ENCODE data around the gene BRAF. TPM values are rescaled to one million over a fixed set of nuclear protein-coding genes. Genes with fewer than 3 reads are reported as not detected.
A peak's percentile ranks its signal among the peaks of the same experiment; 100 is the strongest.
"Not testable (repeated sequence)": the region's sequence is repeated elsewhere in the genome, so short reads cannot be mapped to it uniquely, and the experiment has no call there.

Gene BRAF
- total RNA-seq, result 10 to 100 TPM; 27.6 to 35.1 TPM

- ATAC-seq (replicated peaks), result peak; percentile 72
- H3K36me3 Mint-ChIP-seq (ENCODE audit: low read depth), result peaks cover 5% of the 10 kb centered on the region
- H3K4me1 Mint-ChIP-seq, result peaks cover 7% of the 10 kb centered on the region
- peak within 1 kb of the TSS; percentile 92 for H3K27ac Mint-ChIP-seq
- H3K9me3 Mint-ChIP-seq, result no peaks in the 10 kb centered on the region
- no peak within 1 kb of the TSS for H3K4me3 Mint-ChIP-seq
- no peaks in the 10 kb centered on the region for H3K27me3 Mint-ChIP-seq
These were observed at the start of gene BRAF for GRCh38 chr7:140924821-140925421. Gene BRAF (minus strand): TSS chr7:140924929. CDS start chr7:140924703, 226 bp downstream.

- H3K4me1 Mint-ChIP-seq, result no peaks in the 10 kb centered on the region
- no peaks in the 10 kb centered on the region for H3K27me3 Mint-ChIP-seq
- ATAC-seq (replicated peaks), result no peak
- H3K36me3 Mint-ChIP-seq (ENCODE audit: low read depth), result no peaks in the 10 kb centered on the region
- H3K9me3 Mint-ChIP-seq, result no peaks in the 10 kb centered on the region
- no peak overlapping the region for H3K4me3 Mint-ChIP-seq
- no peak overlapping the region for H3K27ac Mint-ChIP-seq
These were observed 48.4 kb upstream of the BRAF start for GRCh38 chr7:140972876-140973829.

DNA sequence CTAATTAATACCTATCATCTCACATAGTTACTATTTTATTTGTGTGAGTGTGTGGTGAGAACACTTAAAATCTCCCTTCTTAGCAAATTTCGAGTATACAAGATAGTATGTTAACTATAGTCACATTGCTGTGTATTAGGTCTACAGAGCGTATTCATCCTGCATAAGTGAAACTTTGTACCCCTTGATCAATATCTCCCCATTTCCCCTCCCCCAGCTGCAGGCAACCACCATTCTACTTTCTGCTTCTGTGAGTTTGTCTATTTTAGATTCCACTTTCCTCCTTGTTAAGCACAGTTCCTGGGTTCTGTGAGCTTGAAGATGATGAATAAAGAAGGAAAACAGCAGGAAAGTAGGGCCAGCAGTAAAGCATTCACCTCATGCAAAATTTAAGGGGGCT lies 47.6 kb upstream of the BRAF start:
- H3K27ac Mint-ChIP-seq, result no peak overlapping the region
- no peaks in the 10 kb centered on the region for H3K27me3 Mint-ChIP-seq
- no peaks in the 10 kb centered on the region for H3K36me3 Mint-ChIP-seq (ENCODE audit: low read depth)
- no peaks in the 10 kb centered on the region for H3K9me3 Mint-ChIP-seq
- H3K4me1 Mint-ChIP-seq, result no peaks in the 10 kb centered on the region
- H3K4me3 Mint-ChIP-seq, result no peak overlapping the region
- ATAC-seq (replicated peaks), result no peak

DNA sequence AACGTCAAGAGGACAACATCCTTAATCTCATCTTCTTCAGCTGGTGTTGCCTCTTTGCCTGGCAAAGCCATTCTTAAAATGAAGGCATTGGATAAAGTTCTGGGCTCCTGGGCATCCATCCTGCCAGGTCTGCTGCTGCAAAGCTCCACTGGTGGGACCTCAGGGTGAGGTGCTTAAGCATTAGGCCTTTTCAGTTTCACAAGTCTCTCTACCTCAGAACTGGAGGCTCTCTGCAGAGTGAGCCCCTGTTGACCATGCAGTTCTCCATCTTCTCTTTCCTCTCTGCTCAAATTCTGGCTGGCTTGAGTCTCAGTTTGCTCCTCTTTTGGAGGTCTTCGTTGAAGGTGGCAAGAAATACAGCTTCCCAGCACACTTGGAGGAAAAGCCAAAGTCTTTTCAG lies 42.7 kb upstream of the BRAF start:
- Mint-ChIP-seq H3K36me3 (ENCODE audit: low read depth) (no peaks in the 10 kb centered on the region), H3K9me3 (no peaks in the 10 kb centered on the region), H3K27me3 (no peaks in the 10 kb centered on the region), H3K27ac (no peak overlapping the region), H3K4me3 (no peak overlapping the region), H3K4me1 (no peaks in the 10 kb centered on the region)
- ATAC-seq (replicated peaks), result no peak

- ATAC-seq (replicated peaks), result no peak
- H3K36me3 Mint-ChIP-seq (ENCODE audit: low read depth), result no peaks in the 10 kb centered on the region
- H3K4me3 Mint-ChIP-seq, result no peak overlapping the region
- H3K4me1 Mint-ChIP-seq, result no peaks in the 10 kb centered on the region
- no peak overlapping the region for H3K27ac Mint-ChIP-seq
- H3K9me3 Mint-ChIP-seq, result no peaks in the 10 kb centered on the region
- no peaks in the 10 kb centered on the region for H3K27me3 Mint-ChIP-seq
These were observed 42.0 kb upstream of the BRAF start for GRCh38 chr7:140966561-140967233.

GRCh38 chr7:140961117-140961516 lies 36.4 kb upstream of the BRAF start:
- Mint-ChIP-seq H3K27ac (no peak overlapping the region), H3K4me1 (no peaks in the 10 kb centered on the region), H3K36me3 (ENCODE audit: low read depth) (no peaks in the 10 kb centered on the region), H3K9me3 (no peaks in the 10 kb centered on the region), H3K4me3 (no peak overlapping the region), H3K27me3 (no peaks in the 10 kb centered on the region)
- ATAC-seq (replicated peaks), result no peak

DNA sequence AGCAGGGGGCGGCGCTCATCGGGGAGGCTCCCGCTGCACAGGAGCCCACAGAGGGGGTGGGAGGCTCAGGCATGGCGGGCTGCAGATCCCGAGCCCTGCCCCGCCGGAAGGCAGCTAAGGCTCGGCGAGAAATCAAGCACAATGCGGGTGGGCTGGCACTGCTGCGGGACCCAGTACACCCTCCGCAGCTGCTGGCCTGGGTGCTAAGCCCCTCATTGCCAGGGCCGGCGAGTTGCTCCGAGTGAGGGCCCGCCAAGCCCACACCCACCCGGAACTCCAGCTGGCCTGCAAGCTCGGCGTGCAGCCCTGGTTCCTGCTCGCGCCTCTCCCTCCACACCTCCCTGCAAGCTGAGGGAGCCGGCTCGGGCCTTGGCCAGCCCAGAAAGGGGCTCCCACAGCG lies 32.3 kb upstream of the BRAF start:
- H3K9me3 Mint-ChIP-seq; H3K27ac Mint-ChIP-seq; H3K27me3 Mint-ChIP-seq; ATAC-seq (replicated peaks); H3K36me3 Mint-ChIP-seq (ENCODE audit: low read depth); H3K4me1 Mint-ChIP-seq; H3K4me3 Mint-ChIP-seq: not testable (repeated sequence)

DNA sequence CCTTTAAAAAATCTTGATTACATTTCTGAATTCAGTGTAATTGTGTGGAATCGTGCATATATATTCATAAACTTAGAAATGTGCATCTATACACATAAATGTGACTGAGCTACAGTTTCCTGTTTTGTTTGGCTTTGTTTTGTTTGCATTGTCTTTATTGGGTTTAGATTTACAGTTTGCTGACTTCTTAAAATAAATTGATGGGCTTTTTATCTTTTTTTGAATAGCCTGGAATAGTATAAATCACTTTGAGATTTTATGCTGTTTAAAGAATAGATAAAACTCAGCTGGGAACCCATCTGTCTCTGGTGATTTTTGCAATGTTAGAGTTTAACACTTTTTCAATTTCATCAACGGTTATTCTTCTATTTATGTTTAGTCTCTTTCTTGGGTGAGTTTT lies 21.2 kb upstream of the BRAF start:
- H3K4me3 Mint-ChIP-seq, result no peak overlapping the region
- no peaks in the 10 kb centered on the region for H3K4me1 Mint-ChIP-seq
- no peak overlapping the region for H3K27ac Mint-ChIP-seq
- H3K36me3 Mint-ChIP-seq (ENCODE audit: low read depth), result no peaks in the 10 kb centered on the region
- no peaks in the 10 kb centered on the region for H3K9me3 Mint-ChIP-seq
- H3K27me3 Mint-ChIP-seq, result peaks cover 4% of the 10 kb centered on the region
- no peak for ATAC-seq (replicated peaks)

- H3K4me1 Mint-ChIP-seq; ATAC-seq (replicated peaks); H3K9me3 Mint-ChIP-seq; H3K36me3 Mint-ChIP-seq (ENCODE audit: low read depth); H3K27me3 Mint-ChIP-seq; H3K4me3 Mint-ChIP-seq; H3K27ac Mint-ChIP-seq: not testable (repeated sequence)
These were observed 17.5 kb upstream of the BRAF start for GRCh38 chr7:140942242-140942641.

DNA sequence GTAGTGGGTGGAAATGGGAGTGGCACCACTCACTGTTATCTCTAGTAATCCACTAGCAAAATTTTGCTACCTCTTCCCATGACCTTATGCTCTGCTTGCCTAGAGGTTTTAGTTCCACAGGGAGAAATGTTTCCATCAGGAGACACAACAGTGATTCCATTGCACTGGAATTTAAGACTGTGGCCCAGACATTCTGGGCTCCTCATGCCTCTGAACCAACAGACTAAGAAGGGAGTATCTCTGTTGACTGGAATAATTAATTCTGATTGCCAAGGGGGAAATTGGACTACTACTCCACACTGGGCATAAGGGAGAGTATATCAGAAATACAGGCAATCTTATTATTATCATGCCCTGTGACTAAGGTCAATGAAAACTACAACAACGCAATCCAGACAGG lies 16.2 kb upstream of the BRAF start:
- ATAC-seq (replicated peaks), result no peak
- H3K36me3 Mint-ChIP-seq (ENCODE audit: low read depth), result no peaks in the 10 kb centered on the region
- no peak overlapping the region for H3K4me3 Mint-ChIP-seq
- no peak overlapping the region for H3K27ac Mint-ChIP-seq
- no peaks in the 10 kb centered on the region for H3K9me3 Mint-ChIP-seq
- H3K4me1 Mint-ChIP-seq, result peaks cover 7% of the 10 kb centered on the region
- peaks cover 9% of the 10 kb centered on the region for H3K27me3 Mint-ChIP-seq

DNA sequence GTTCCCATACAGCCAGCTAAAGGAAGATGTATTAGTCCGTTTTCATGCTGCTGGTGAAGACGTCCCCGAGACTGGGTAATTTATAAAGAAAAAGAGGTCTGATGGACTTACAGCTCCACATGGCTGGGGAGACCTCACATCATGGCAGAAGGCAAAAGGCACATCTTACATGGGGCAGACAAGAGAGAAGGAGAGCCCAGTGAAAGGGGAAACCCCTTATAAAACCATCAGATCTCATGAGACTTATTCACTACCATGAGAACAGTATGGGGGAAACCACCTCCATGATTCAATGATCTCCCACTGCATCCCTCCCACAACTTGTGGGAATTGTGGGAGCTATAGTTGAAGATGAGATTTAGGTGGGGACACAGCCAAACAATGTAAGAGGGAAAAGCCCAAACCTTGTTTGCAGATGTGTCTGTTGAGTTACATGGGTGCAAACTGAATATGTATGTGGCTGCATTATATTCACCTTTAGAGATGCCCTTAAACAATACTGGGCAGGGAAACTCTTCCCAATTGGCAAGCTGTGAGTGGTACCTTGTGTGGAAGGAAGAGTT lies 13.1 kb upstream of the BRAF start:
- no peak overlapping the region for H3K4me3 Mint-ChIP-seq
- no peak overlapping the region for H3K27ac Mint-ChIP-seq
- peaks cover 10% of the 10 kb centered on the region for H3K27me3 Mint-ChIP-seq

DNA sequence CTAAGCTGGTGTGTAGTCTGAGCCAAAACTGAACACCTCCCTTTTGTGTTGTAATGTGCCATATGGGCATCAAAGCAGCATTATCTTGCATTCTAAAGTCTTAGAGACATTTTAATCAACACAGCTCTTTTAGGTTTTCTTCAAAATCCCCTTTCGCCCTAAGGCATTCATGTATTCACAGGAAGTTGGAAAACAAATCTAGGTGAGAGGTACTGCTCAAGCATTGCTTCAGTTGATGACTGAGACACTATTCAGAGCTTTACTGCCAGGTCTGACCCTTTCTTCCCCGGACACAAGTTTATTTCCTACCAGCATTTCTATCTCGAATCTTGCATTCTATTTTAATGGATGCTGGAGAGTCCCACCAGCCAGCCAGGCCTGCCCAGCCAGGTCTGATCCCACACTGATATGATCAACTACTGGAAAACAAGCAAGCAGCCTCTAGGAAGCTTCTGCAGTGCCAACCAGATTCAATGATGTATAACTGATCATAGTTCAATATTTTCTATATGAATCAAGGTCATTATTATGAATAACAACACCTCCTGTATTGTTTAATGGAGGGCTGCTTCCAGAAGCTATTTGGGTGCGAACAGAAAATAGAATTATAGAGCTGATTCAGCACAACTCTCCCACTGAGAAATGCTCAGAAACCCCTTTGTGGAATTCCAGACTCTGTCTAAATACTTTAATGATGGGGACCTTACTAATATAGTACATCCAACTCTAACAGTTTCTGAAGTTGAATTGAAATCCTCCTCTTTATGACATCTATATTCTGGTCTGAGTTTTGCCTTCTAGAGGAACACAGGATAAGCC lies 4.0 kb upstream of the BRAF start:
- peaks cover 6% of the 10 kb centered on the region for H3K27me3 Mint-ChIP-seq
- H3K4me3 Mint-ChIP-seq, result no peak overlapping the region
- H3K27ac Mint-ChIP-seq, result no peak overlapping the region
- no peaks in the 10 kb centered on the region for H3K4me1 Mint-ChIP-seq
- no peak for ATAC-seq (replicated peaks)
- no peaks in the 10 kb centered on the region for H3K9me3 Mint-ChIP-seq
- H3K36me3 Mint-ChIP-seq (ENCODE audit: low read depth), result peaks cover 5% of the 10 kb centered on the region

More for the DNA sequence above, 13.1 kb upstream of the BRAF start:
- H3K9me3 Mint-ChIP-seq, result no peaks in the 10 kb centered on the region
- peak; percentile 52 for ATAC-seq (replicated peaks)
- H3K36me3 Mint-ChIP-seq (ENCODE audit: low read depth), result no peaks in the 10 kb centered on the region
- peaks cover 7% of the 10 kb centered on the region for H3K4me1 Mint-ChIP-seq

GRCh38 chr7:140927945-140928344 lies 3.2 kb upstream of the BRAF start:
- H3K4me1 Mint-ChIP-seq; H3K27me3 Mint-ChIP-seq; H3K9me3 Mint-ChIP-seq; ATAC-seq (replicated peaks); H3K4me3 Mint-ChIP-seq; H3K36me3 Mint-ChIP-seq (ENCODE audit: low read depth); H3K27ac Mint-ChIP-seq: not testable (repeated sequence)

GRCh38 chr7:140927351-140927750 lies 2.6 kb upstream of the BRAF start:
- H3K27ac Mint-ChIP-seq, result no peak overlapping the region
- peaks cover 1% of the 10 kb centered on the region for H3K27me3 Mint-ChIP-seq

More at GRCh38 chr7:140927351-140927750, 2.6 kb upstream of the BRAF start:
- Mint-ChIP-seq H3K36me3 (ENCODE audit: low read depth) (peaks cover 5% of the 10 kb centered on the region), H3K4me3 (no peak overlapping the region), H3K4me1 (no peaks in the 10 kb centered on the region), H3K9me3 (no peaks in the 10 kb centered on the region)
- no peak for ATAC-seq (replicated peaks)

Data from activated T-helper 17 cell treated with anti-CD3 and anti-CD28 coated beads, Interleukin-2, amount 50 U/mL, for 72 hours (primary cell).